ENCODE data around the gene PATL2.
"Not testable (repeated sequence)": the region's sequence is repeated elsewhere in the genome, so short reads cannot be mapped to it uniquely, and the experiment has no call there.

The PATL2 gene

GRCh38 chr15:44690245-44690644, 20.9 kb downstream of the PATL2 start:
- DNase-seq, result not testable (repeated sequence)

DNA sequence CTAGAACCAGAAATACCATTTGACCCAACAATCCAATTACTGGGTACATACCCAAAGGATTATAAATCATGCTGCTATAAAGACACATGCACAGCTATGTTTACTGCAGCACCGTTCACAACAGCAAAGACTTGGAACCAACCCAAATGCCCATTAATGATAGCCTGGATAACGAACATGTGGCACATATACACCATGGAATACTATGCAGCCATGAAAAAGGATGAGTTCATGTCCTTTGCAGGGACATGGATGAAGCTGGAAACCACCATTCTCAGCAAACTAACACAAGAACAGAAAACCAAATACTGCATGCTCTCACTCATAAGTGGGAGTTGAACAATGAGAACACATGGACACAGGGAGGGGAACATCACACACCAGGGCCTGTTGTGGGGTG, 21.8 kb downstream of the PATL2 start:
- not testable (repeated sequence) for DNase-seq

DNA sequence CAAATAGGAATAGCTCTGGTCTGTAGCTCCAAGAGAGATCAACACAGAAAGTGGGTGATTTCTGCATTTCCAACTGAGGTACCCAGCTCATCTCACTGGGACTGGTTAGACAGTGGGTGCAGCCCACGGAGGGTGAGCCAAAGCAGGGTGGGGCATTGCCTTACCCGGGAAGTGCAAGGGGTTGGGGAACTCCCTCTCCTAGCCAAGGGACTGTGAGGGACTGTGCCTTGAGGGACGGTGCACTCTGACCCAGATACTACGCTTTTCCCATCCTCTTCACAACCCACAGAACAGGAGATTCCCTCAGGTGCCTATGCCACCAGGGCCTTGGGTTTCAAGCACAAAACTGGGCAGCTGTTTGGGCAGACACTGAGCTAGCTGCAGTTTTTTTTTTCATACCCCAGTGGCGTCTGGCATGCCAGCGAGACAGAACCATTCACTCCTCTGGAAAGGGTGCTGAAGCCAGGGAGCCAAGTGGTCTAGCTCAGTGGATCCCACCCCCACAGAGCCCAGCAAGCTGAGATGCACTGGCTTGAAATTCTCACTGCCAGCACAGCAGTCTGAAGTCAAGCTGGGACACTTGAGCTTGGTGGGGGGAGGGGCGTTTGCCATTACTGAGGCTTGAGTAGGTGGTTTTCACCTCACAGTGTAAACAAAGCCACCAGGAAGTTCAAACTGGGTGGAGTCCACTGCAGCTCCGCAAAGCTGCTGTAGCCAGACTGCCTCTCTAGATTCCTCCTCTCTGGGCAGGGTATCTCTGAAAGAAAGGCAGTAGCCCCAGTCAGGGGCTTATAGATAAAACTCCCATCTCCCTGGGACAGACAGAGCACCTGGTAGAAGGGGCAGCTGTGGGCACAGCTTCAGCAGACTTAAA, 28.1 kb downstream of the PATL2 start:
- not testable (repeated sequence) for DNase-seq

DNA sequence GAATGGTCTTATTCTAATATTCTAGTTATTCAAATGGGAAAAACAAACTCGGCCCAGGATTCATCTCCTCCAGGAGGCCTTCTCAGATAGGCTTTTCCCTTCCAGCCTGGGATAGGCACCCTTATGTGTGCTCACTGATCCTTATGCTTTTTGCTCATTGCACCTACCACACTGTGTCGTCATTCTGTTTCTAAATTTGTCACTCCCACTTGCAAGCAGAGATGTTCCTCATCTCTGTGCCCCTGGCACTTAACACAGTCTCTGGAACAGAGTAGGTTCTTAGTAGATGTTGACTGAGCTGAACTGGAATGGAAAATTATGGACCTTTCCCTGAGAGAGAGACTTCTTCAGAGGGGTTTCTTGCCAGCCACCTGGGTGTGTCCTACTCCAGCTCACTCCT, 28.9 kb downstream of the PATL2 start:
- no peak for DNase-seq

GRCh38 chr15:44676676-44677075, 34.4 kb downstream of the PATL2 start:
- no peak for DNase-seq

DNA sequence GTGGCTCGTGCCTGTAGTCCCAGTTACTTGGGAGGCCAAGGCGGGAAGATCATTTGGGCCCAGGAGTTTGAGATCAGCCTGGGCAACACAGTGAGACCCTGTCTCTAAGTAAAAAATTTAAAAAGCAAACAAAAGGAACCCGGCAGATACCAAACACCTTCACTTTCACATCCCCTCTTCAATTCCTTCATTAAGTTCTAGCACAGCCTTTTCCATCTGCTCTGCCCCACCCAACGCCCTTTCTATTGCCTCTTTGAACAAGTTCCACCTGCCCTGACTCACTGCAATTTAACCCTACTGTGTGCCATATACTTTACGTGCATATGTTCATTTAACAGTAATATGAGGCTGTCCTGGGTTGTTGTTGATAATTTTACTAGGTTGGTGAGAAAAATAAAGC, 35.2 kb downstream of the PATL2 start:
- DNase-seq, result no peak

- DNase-seq, result no peak
These were observed 37.5 kb downstream of the PATL2 start for GRCh38 chr15:44673639-44674038.

DNA sequence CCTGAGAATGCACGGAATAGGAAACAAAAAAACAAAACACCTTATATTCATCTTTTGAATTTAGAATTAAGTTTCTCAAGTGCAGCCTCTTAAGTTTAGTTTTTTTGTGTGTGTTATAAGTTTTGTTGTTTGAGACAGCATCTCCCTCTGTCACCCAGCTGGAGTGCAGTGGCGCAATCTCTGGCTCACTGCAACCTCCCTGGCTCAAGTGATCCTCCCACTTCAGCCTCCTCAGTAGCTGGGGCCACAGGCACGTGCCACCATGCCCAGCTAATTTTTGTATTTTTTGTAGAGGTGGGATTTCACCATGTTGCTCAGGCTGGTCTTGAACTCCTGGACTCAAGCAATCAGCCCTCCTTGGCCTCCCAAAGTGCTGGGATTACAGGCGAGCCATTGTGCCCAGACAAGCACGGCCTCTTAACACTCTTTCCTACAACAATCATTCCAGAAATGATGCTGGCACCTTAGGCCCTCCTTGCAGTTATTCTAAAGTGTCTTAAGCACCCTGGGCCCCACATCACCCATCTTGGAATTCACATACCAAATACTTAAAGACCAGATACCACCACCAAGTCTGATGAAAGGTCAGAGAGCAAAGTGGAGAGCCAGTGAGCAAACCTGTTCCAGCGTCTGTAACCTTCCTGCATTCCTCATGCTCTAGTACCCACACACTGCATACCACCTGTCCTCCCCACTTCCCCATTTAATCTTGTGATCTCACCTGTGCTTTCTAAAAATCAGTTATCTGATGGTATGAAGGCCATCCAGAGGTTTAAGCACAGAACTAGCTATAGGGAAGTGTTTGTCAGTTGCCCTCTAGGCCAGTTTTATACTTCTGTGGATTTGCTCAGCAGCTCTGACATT, 40.8 kb downstream of the PATL2 start:
- no peak for DNase-seq

- no peak for DNase-seq
These were observed 42.2 kb downstream of the PATL2 start for GRCh38 chr15:44668921-44669320.

DNA sequence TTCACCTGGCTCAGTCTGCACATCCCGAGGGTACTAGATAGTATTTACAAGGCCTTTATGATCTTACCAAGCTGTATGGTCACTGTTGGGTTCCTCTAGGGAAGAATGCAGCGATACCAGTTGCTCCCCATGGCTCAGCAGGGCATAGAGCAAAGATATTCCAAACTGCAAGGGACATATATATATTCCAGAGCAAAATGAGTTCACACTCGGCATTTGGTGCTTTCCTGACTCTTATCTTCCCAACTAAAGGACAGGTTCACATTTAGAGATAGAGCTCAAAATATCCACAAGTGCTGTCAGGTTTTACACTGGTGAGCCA, 44.1 kb downstream of the PATL2 start:
- DNase-seq, result no peak

GRCh38 chr15:44666210-44667038, 44.7 kb downstream of the PATL2 start:
- no peak for DNase-seq

GRCh38 chr15:44663410-44664308, 47.5 kb downstream of the PATL2 start, which contains the start of gene SPG11:
Gene SPG11, minus strand, starts transcription at chr15:44663662. Its CDS starts 15 bp downstream, at chr15:44663647.
- peak; percentile 84 to 95 for DNase-seq

- peak in 1 of 2 experiments; percentile 23 for DNase-seq
These were observed 48.4 kb downstream of the PATL2 start for GRCh38 chr15:44662478-44663409.

DNA sequence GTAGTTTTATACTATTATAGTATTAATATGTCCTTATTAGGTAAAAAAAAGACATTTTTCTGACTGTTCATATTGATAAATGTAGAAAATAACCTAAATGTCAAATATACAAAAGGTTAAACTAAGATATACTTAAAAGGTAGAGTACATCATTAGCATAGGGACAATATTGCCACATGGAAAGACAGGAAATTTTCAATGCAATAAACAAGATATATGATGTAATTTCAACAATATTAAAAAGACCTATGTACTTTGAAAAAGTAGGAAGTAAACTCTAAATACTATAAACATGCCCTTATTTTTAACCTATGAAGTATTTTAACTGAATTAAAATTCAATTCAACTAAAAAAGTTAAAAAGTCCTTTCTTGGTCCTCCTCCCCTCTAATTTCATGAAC, 49.5 kb downstream of the PATL2 start:
- no peak for DNase-seq

DNA sequence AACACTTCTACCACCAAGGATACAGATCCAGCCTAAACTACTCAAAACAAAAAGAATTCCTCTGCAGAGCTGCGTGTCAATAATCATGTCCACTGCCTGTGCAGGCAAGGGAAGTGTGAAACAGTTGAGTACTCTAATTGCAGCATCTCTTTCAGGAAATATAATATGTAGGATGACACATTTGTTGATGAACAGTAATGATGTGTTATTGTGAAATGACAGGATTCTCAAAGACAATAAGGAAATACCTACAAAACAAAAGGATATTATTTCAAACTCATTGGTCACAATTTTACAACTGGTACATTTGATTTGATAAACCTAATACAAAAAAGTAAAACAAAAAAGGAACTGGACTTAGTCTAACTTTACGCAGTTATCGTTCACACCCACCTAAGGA, 52.1 kb downstream of the PATL2 start:
- DNase-seq, result no peak

GRCh38 chr15:44657378-44657777, 53.7 kb downstream of the PATL2 start:
- DNase-seq, result no peak

DNA sequence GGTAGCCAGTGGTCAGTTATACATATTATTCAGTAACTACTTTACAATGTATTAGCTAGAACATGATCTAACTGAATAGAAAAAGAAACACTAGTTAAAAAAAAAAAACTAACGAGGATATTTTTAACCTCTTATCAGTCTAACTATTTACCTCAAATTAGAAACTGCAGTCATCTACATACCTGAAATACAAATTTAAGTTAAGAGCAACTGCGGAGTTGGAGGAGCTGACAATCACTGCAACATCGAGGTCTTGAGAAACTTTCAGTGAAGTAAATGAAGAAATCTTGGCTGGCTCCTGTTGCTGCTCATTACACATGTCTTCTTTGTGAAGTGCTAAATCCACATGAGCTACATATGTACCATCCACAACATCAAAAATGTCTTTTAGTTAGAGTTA, 54.2 kb downstream of the PATL2 start:
- no peak for DNase-seq

DNA sequence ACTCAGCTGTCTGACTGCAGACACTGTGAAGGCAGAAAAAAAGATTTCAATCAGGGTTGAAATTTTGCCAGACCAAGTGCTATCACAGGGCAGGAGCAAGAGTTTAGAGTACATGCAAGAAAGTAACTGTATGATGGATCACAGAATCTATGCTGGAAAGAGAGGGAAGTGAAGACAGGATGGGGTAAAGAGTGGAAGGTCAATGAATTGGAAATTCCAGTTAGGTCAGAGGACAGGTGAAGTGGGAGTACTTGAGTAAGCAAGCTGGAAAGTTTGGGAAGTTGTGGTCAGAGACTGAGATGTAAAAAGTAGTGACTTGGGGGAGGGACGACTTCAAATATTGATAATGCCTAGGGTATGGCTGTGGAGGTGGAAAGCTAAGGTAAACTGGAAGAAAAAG, 54.8 kb downstream of the PATL2 start:
- DNase-seq, result no peak

DNA sequence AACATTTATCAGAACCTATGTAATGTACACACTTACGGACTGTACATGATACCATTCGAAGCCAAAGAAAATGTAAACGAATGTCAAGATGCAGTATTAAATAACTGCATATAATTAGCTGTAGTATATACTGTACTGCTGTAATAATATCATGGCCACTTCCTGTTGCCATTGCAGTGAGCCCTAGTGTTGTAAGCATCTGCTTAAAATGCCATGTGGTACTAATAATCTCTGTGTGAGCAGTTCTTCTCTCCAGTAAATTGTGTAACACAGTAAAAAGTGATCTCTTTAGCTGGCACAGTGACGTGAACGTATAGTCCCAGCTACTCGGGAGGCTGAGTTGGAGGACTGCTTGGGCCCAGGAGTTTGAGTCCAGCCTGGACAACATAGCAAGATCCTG, 56.3 kb downstream of the PATL2 start:
- no peak for DNase-seq

DNA sequence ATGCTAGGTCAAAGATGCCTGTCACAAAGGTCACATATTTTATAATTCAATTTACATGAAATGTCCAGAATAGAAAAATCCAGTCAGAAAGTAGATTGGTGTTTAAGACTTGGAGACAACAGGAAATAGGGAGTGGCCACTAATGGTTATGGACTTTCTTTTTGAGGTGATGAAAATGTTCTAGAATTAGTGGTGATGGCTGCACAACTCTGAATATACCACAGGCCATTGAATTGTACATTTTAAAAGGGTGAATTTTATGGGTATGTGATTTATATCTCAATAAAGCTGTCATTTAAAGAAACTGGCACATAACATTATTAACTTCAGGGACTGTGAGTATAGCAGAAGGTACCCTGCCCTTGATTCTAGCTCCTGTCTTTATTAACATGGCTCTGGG, 63.5 kb downstream of the PATL2 start:
- no peak for DNase-seq

DNA sequence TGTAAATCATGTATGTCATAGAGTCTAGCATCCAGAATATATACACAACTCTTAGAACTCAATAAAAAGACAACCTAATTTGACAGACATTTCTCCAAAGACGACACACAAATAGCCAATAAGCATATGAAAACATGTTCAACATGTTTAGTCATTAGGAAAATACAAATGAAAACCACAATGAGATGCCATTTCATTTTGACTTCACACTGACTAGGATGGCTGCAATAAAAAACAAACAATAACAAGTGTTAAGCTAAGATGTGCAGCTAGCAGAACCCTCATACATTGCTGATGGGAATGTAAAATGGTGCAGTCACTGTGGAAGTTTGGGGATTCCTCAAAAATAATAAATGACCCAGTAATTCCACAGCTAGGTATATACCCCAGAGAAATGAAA, 64.1 kb downstream of the PATL2 start:
- DNase-seq, result no peak
